HAP-1 (cell line): ENCODE data around the gene DUSP3.

ENCODE experiments used
- DNase-seq, 2 experiments: peaks; one replicate each; pipeline ENCODE4 v3.0.0-alpha.2; 2016 to 2020; ENCODE audit warnings: low spot score in 2 of 2
- H3K27me3 ChIP-seq: fragments of 250-450 bp; sonication (Bioruptor Pico); 2 replicates; pipeline ENCODE4 v1.5.1; 2020; ENCODE audit warnings: low read depth, mild to moderate bottlenecking, moderate library complexity
- H3K36me3 ChIP-seq: fragments of 250-450 bp; sonication (Bioruptor Pico); replicated peaks from 2 replicates; pipeline ENCODE4 v1.5.1; 2020; ENCODE audit warnings: mild to moderate bottlenecking
- H3K4me1 ChIP-seq: fragments of 250-450 bp; sonication (Bioruptor Pico); 2 replicates; pipeline ENCODE4 v1.5.1; 2020; ENCODE audit warnings: mild to moderate bottlenecking
- H3K4me3 ChIP-seq: fragments of 250-450 bp; sonication (Bioruptor Pico); 2 replicates; pipeline ENCODE4 v1.5.1; 2020; ENCODE audit warnings: mild to moderate bottlenecking, moderate library complexity
- H3K9me3 ChIP-seq: fragments of 250-450 bp; sonication (Bioruptor Pico); 2 replicates; pipeline ENCODE4 v1.5.1; 2020; ENCODE audit warnings: mild to moderate bottlenecking, moderate library complexity
- in situ Hi-C: fragments of 300-500 bp; cut with MboI; formaldehyde crosslinking; loops from 3 replicates; pipeline ENCODE4 v1.14.3; 2020; ENCODE audit warnings: low sequenced_read_pairs, inconsistent platforms, mixed read lengths

DUSP3 gene

GRCh38 chr17:43728081-43728480 is 50.7 kb downstream of the DUSP3 start:
- no peak overlapping the region for H3K4me3 ChIP-seq
- H3K36me3 ChIP-seq: no peaks in the 10 kb centered on the region
- H3K9me3 ChIP-seq: 0 out of 2 replicates have a peak, but pooled peaks cover under 1% of the 10 kb centered on the region
- H3K27me3 ChIP-seq: no peaks in the 10 kb centered on the region
- H3K4me1 ChIP-seq: no peaks in the 10 kb centered on the region
- in situ Hi-C loops: no loop called here
- no peak for DNase-seq

GRCh38 chr17:43723697-43724359 is 54.9 kb downstream of the DUSP3 start:
- Histone ChIP-seq H3K4me3 (no peak overlapping the region), H3K36me3 (no peaks in the 10 kb centered on the region), H3K4me1 (no peaks in the 10 kb centered on the region), H3K27me3 (no peaks in the 10 kb centered on the region), H3K9me3 (no peaks in the 10 kb centered on the region)
- in situ Hi-C loops: no loop called here
- DNase-seq: no peak

- H3K4me1 ChIP-seq: no peaks in the 10 kb centered on the region
- H3K27me3 ChIP-seq: no peaks in the 10 kb centered on the region
- no peaks in the 10 kb centered on the region for H3K36me3 ChIP-seq
- no peaks in the 10 kb centered on the region for H3K9me3 ChIP-seq
- in situ Hi-C loops: no loop called here
- no peak overlapping the region for H3K4me3 ChIP-seq
- no peak for DNase-seq
Measured at GRCh38 chr17:43722870-43723665, 55.7 kb downstream of the DUSP3 start.

GRCh38 chr17:43722269-43722619 is 56.5 kb downstream of the DUSP3 start:
- H3K27me3 ChIP-seq: no peaks in the 10 kb centered on the region
- no peak overlapping the region for H3K4me3 ChIP-seq
- DNase-seq: no peak
- H3K4me1 ChIP-seq: no peaks in the 10 kb centered on the region
- in situ Hi-C loops: no loop called here
- H3K9me3 ChIP-seq: no peaks in the 10 kb centered on the region
- no peaks in the 10 kb centered on the region for H3K36me3 ChIP-seq

GRCh38 chr17:43721537-43722268 is 57.1 kb downstream of the DUSP3 start:
- Histone ChIP-seq H3K9me3 (no peaks in the 10 kb centered on the region), H3K4me1 (no peaks in the 10 kb centered on the region), H3K4me3 (no peak overlapping the region), H3K27me3 (no peaks in the 10 kb centered on the region), H3K36me3 (no peaks in the 10 kb centered on the region)
- no peak for DNase-seq
- in situ Hi-C loops: no loop called here

- DNase-seq: no peak
- Histone ChIP-seq H3K4me1 (no peaks in the 10 kb centered on the region), H3K27me3 (no peaks in the 10 kb centered on the region)
Measured at GRCh38 chr17:43720311-43721060, 58.3 kb downstream of the DUSP3 start.

GRCh38 chr17:43719578-43719977 is 59.2 kb downstream of the DUSP3 start:
- no peaks in the 10 kb centered on the region for H3K27me3 ChIP-seq
- in situ Hi-C loops: no loop called here
- H3K9me3 ChIP-seq: no peaks in the 10 kb centered on the region
- no peaks in the 10 kb centered on the region for H3K4me1 ChIP-seq
- H3K4me3 ChIP-seq: no peak overlapping the region
- no peaks in the 10 kb centered on the region for H3K36me3 ChIP-seq
- no peak for DNase-seq

More at GRCh38 chr17:43720311-43721060, 58.3 kb downstream of the DUSP3 start:
- in situ Hi-C loops: no loop called here
- Histone ChIP-seq H3K4me3 (no peak overlapping the region), H3K36me3 (no peaks in the 10 kb centered on the region), H3K9me3 (no peaks in the 10 kb centered on the region)

GRCh38 chr17:43718544-43718943 is 60.2 kb downstream of the DUSP3 start:
- Histone ChIP-seq H3K4me1 (no peaks in the 10 kb centered on the region), H3K4me3 (no peak overlapping the region), H3K36me3 (no peaks in the 10 kb centered on the region), H3K9me3 (no peaks in the 10 kb centered on the region), H3K27me3 (no peaks in the 10 kb centered on the region)
- DNase-seq: no peak
- in situ Hi-C loops: no loop called here

- Histone ChIP-seq H3K27me3 (no peaks in the 10 kb centered on the region), H3K4me1 (no peaks in the 10 kb centered on the region), H3K36me3 (no peaks in the 10 kb centered on the region), H3K4me3 (no peak overlapping the region), H3K9me3 (no peaks in the 10 kb centered on the region)
- in situ Hi-C loops: no loop called here
- DNase-seq: no peak
Measured at GRCh38 chr17:43717913-43718312, 60.9 kb downstream of the DUSP3 start.
